HG02763 (cell line): ENCODE data around the gene CIITA.
"Not testable (repeated sequence)": the region's sequence is repeated elsewhere in the genome, so short reads cannot be mapped to it uniquely, and the experiment has no call there.

Source experiments
- ATAC-seq: cut with Tn5 transposase; IDR thresholded peaks from one replicate; pipeline ENCODE4 v1.9.1; 2021; ENCODE audit warnings: mild to moderate bottlenecking, moderate library complexity; ENCODE audit not compliant: unreplicated experiment

CIITA gene

DNA sequence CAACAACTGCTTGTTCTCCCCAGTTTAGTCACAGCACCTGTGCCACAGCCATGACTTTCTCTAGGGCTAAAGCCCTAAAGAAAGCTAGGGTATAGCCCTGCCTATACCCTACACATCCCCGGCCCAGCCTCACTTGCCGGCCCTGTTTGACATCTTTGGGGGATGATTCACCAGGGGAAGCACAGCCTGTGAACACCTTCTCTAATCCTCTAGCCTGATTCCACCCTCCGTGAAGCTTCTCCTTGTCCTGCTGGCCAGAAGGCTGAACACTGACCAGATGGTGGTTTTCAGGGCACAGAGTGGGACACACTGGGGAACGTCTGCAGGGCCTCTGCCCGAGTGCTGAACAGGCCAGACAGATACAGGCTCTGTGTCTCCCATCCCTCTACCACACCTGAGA is 73.4 kb downstream of the CIITA start:
- ATAC-seq = no peak

- no peak for ATAC-seq
Measured at GRCh38 chr16:10951026-10951425, 74.0 kb downstream of the CIITA start.

- ATAC-seq = no peak
Measured at GRCh38 chr16:10954903-10955302, 77.9 kb downstream of the CIITA start.

DNA sequence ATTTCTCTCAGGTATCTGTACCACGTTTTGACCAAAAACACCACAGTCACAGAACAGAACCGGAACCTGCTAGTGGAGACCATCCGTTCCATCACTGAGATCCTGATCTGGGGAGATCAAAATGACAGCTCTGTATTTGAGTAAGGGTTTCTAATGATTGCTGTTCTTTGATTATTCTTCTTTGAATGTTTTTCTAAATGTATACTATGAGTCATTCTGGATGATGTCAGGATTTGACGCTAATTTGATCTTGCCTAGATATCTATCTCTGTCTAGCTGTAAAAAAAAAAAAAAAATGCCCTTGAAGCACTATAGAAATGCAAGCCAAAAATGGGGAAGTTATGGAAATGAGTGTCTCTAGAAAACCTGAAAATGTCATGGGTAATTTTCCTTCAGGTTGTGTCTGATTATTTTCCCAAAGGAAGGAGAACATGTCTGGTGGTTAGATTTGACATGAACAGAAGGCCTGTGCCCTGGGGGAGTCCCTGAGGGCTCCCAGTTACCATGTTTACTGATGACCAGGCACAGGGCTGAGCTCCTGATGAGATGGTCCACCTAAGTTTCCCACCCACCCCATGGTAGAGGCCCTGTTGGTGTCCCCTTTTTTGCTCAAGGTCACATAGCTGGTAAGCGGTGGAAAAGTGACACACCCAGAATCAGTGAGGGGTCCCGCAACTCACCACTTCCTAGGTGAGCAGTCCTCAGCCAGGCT is 80.9 kb downstream of the CIITA start:
- no peak for ATAC-seq

GRCh38 chr16:10959161-10959560 is 82.2 kb downstream of the CIITA start:
- no peak for ATAC-seq

DNA sequence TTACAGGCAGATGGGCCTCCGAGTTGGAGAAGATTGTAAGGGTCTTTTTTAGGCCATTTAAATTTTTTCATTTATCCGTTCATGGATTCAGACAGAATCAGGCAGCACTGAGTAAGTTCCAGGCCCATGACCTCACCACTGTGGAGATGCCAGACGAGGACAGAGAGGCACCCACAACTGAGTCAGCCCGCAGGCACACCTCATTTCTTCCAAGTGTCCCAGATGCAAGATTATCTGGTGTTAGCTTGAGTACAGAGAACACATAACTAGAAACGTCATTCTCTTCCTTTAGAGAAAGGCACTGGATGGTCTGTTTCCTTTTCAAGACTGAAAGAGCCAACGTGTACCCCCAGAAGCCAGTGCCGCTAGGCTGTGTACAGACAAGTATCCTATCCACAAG is 84.2 kb downstream of the CIITA start:
- no peak for ATAC-seq

DNA sequence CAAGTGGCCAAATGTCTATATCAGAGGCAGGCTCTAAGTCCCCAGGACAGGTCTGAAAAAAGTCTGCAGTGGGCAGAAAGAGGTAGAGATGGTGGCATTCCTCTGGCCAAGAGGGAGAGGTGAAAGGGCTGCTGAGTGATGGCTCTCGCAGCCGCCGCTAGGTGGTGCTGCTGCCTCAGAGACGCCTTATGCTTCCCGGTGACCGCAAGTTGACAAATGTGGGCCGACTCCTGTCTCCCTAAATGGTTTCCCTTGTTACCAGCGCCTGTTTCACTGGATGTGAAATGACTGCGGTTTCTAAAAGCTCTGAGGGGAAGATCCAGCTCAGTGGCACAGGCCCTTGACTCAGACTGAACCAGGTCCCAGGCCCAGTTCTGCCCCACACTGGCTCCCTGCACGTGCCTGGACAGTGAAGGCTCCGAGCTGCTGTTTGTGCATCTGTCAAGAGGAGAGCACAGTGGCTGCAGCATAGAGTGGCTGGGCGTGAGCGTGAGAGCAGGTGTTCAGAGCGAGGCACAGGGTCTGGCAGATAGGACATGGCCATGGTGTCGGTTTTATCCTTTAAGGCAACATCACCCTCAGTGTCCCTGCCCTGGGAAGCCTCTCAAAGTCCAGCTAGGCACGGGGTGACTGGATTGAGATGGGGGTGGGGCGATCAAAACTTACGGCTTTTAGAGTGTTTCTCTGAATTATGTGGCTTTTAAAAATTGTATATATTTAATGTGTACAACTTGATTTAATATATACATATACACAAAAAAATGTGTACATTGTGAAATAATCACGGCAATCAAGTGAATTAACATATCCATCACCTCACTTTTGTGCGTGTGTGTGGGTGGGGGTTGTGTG is 87.3 kb downstream of the CIITA start:
- ATAC-seq = no peak

GRCh38 chr16:10964891-10965326 is 87.9 kb downstream of the CIITA start:
- no peak for ATAC-seq

GRCh38 chr16:10965440-10966061 is 88.5 kb downstream of the CIITA start:
- peak; percentile 57 for ATAC-seq

DNA sequence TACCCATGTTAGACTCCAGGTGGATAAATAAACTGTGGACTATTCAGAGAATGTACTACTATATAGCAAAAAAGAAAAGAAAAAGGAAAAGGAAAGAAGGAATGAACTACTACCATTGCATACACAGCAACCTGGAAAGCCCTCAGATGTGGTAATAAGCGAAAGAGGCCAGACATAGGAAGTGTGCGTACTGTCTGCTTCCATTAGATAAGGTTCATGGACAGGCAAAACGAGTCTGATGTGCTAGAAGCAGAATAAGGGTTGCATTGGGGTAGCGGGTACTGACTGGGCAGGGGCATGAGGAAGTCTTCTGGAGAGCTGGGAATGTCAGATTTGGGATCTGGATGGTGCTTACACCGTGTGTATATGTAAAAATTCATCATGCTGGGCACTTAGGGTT is 89.1 kb downstream of the CIITA start:
- no peak for ATAC-seq

DNA sequence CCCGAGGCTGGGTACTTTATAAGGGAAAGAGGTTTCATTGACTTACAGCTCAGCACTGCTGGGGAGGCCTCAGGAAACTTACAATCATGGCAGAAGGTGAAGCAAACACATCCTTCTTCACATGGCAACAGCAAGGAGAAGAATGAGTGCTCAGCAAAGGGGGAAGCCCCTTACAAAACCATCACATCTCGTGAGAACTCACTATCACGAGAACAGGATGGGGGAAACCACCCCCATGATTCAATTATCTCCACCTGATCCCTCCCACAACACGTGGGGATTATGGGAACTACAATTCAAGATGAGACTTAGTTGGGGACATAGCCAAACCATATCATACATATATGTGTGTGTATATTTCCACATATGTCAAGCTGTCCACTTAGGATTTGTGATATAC is 89.6 kb downstream of the CIITA start:
- not testable (repeated sequence) for ATAC-seq

GRCh38 chr16:10967986-10968385 is 91.0 kb downstream of the CIITA start:
- no peak for ATAC-seq

- ATAC-seq = no peak
Measured at GRCh38 chr16:10968498-10968897, 91.5 kb downstream of the CIITA start.

GRCh38 chr16:10969615-10970014 is 92.6 kb downstream of the CIITA start:
- no peak for ATAC-seq

DNA sequence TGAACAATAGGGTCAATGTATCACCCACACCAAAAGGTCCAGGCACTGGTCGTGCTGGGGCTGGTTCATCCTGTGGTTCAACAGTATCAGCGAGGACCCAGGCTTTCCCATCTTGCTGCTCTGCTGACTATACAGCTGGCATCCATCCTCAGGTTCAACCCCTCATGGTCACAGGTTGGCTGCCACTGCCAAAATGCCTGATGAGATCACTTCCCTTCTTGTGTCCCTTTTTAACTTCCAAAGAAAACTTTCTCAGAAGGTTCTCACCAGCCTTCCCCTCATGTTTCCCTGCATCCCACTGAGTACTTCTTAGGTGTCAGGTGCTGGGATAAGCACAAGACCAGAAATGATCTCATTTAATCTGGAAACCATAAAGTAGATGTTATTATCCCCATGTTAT is 93.1 kb downstream of the CIITA start:
- ATAC-seq = no peak

- ATAC-seq = no peak
Measured at GRCh38 chr16:10971560-10971961, 94.6 kb downstream of the CIITA start.

GRCh38 chr16:10972108-10972818 is 95.3 kb downstream of the CIITA start:
- no peak for ATAC-seq

GRCh38 chr16:10972819-10973464 is 95.9 kb downstream of the CIITA start:
- no peak for ATAC-seq

DNA sequence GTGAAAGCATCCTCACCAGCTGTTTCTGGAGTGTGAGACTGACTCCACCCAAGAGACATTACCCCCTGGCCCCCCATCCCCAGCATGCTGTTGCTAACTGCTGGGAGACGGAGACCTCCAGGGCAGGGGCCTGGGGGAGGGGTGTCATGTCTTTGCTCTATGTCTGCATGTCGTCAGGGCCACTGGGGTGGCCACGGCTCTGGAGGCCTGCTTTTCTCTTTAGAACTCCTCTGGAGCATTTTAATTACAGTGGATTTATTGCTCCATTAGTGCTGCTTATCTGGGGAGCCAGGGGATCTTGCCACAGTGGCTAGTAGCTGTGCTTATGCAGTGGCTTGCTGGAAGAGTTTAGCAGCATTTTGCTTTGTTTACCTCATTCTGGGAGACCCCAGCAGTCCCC is 99.6 kb downstream of the CIITA start:
- no peak for ATAC-seq

- ATAC-seq = no peak
Measured at GRCh38 chr16:10978124-10978523, 101.1 kb downstream of the CIITA start.
